Kidney epithelial cell (primary cell): Measurements from ENCODE around the gene CDH12. TPM values are rescaled to one million over a fixed set of nuclear protein-coding genes. Genes with fewer than 3 reads are reported as not detected.
"Not testable (repeated sequence)": the region's sequence is repeated elsewhere in the genome, so short reads cannot be mapped to it uniquely, and the experiment has no call there.

Source experiments
- DNase-seq: peaks from one replicate; pipeline ENCODE4 v3.0.0-alpha.2; 2010; ENCODE audit warnings: low read depth
- H3K27me3 ChIP-seq: 2 replicates; pipeline ENCODE4 v1.6.0; 2011; ENCODE audit warnings: low read length; ENCODE audit not compliant: control insufficient read depth, insufficient read depth
- H3K36me3 ChIP-seq: 2 replicates; pipeline ENCODE4 v1.5.1; 2011; ENCODE audit warnings: low read length; ENCODE audit not compliant: control insufficient read depth, insufficient read depth
- H3K4me3 ChIP-seq: 2 replicates; pipeline ENCODE4 v1.5.1; 2011; ENCODE audit warnings: low read depth, mild to moderate bottlenecking, control low read depth, low read length
- total RNA-seq: library from RNA; depleted of rRNA; stranded (reverse); fragments of >200 nt; gene quantifications from 2 replicates; pipeline ENCODE4 v1.2.3, GENCODE V29; 2015
- TF ChIP-seq, protein P1 (sequence below): IDR thresholded peaks from 2 replicates; pipeline ENCODE4 v1.5.1; 2011; ENCODE audit warnings: mild to moderate bottlenecking, moderate library complexity, low read length, control low read depth, inconsistent platforms; ENCODE audit not compliant: insufficient read depth, poor library complexity, severe bottlenecking

Gene CDH12
- total RNA-seq, 1 donor from 2014 or later: not detected

DNA sequence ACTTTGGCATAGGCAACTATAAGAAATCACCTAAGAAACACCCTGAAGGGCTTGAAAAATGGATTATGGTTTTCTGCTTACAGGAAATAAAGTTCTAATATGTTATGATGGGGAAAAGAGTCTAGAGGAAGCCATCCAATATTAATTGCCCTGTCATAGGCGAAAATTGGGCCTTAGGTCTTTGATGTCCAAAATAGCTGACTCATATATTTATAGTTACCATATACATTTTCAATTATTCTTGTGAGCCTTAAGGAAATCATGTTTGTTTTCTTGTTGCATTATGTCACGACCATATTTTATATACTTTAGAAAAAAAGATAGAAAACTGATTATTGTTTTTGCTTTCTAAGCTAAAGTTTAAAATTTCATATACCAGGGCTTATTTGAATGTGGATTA, 509.1 kb downstream of the CDH12 start:
- TF ChIP-seq, protein P1, sequence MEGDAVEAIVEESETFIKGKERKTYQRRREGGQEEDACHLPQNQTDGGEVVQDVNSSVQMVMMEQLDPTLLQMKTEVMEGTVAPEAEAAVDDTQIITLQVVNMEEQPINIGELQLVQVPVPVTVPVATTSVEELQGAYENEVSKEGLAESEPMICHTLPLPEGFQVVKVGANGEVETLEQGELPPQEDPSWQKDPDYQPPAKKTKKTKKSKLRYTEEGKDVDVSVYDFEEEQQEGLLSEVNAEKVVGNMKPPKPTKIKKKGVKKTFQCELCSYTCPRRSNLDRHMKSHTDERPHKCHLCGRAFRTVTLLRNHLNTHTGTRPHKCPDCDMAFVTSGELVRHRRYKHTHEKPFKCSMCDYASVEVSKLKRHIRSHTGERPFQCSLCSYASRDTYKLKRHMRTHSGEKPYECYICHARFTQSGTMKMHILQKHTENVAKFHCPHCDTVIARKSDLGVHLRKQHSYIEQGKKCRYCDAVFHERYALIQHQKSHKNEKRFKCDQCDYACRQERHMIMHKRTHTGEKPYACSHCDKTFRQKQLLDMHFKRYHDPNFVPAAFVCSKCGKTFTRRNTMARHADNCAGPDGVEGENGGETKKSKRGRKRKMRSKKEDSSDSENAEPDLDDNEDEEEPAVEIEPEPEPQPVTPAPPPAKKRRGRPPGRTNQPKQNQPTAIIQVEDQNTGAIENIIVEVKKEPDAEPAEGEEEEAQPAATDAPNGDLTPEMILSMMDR: no peak
- DNase-seq: no peak
- no peaks in the 10 kb centered on the region for H3K27me3 ChIP-seq
- H3K36me3 ChIP-seq: no peaks in the 10 kb centered on the region
- no peak overlapping the region for H3K4me3 ChIP-seq

DNA sequence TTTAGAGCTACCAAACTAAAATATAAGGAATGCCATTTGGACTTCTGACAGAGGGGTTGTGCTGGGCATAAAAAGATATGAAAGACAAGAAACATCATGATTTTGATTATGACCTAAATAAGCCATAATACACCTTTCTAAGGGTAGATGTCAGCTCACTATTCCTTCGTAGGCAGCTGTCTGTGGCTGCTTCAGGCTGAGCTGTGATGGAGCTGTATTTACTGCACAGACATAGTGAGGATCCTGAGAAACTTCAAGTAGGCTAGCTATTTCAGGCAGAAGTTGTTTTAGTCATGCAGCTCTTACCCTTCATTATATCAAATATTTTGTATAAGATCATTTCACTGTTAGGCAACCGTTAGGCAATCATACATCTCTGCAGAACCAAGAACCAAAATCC, 511.7 kb downstream of the CDH12 start:
- Histone ChIP-seq H3K4me3 (no peak overlapping the region), H3K36me3 (no peaks in the 10 kb centered on the region), H3K27me3 (no peaks in the 10 kb centered on the region)
- TF ChIP-seq, protein P1: no peak
- DNase-seq: no peak

DNA sequence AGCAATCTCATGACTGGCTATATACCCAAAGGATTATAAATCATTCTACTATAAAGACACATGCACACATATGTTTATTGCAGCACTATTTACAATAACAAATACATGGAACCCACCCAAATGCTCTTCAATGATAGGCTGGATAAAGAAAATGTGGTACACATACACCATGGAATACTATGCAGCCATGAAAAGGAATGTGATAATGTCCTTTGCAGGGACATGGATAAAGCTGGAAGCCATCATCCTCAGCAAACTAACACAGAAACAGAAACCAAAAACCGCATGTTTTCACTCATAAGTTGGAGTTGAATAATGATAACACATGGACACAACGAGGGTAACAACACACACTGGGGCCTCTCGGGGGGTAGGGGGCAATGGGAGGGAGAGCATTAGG, 520.2 kb downstream of the CDH12 start:
- not testable (repeated sequence) for H3K4me3 ChIP-seq, DNase-seq, H3K36me3 ChIP-seq, H3K27me3 ChIP-seq

DNA sequence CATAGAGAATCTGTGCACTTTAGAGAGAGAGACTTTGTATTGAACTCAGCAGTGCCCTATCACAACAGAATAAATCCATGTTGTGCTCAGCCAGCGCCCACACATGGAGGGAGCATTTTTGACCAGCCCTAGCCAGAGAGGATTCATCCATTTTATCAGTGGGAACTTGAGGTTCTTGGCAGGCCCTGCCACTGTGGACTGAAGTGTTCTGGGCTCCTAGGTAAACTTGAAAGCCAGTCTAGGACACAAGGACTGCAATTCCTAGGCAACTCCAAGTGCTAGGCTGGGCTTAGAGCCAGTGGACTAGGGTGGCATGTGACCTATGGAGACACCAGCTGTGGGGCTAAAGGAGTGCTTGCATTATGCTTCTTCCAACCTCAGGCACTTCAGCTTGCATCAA, 523.5 kb downstream of the CDH12 start:
- TF ChIP-seq, protein P1: no peak
- no peaks in the 10 kb centered on the region for H3K27me3 ChIP-seq
- DNase-seq: no peak

DNA sequence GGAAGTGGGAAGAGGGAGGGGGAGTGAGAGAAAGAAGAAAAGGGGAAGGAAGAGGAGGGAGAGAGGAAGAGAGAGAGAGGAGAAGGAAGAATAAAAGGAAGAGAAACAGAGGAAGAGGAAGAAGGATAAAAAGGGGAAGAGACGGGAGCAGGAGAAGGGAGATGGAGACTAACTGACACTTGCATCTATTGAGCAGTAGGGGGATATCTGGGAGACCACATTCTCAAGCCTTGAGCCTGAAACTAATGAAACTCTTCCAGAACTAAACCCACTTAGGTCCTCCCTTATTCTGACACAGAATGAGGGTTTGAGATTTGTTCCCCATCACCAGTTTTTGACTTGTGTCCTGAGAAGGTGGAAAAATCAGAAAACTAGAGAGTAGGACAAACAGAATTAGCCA, 533.3 kb downstream of the CDH12 start:
- H3K27me3 ChIP-seq: no peaks in the 10 kb centered on the region
- TF ChIP-seq, protein P1: no peak
- no peak for DNase-seq
- no peaks in the 10 kb centered on the region for H3K36me3 ChIP-seq
- H3K4me3 ChIP-seq: no peak overlapping the region

More for the DNA sequence above, 523.5 kb downstream of the CDH12 start:
- H3K4me3 ChIP-seq: no peak overlapping the region
- no peaks in the 10 kb centered on the region for H3K36me3 ChIP-seq

DNA sequence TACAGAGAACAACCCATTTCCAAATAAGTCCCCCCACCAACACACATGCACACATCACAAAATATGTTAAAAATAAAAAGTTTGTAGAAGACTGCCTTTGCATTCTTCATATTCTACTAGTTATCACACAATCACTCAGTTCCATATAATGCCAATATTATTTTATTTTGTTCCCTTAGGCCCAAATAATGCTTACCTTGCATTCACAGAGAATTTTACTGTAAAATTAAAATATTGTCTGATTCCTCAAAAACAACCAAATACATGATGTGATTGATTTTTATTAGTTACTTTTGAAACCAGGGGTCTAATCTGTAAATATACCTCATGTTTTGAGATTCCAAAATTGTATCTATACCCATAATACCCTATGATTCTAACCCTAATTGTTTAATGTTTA, 536.9 kb downstream of the CDH12 start:
- Histone ChIP-seq H3K27me3 (no peaks in the 10 kb centered on the region), H3K4me3 (no peak overlapping the region), H3K36me3 (no peaks in the 10 kb centered on the region)
- TF ChIP-seq, protein P1: no peak
- DNase-seq: no peak

DNA sequence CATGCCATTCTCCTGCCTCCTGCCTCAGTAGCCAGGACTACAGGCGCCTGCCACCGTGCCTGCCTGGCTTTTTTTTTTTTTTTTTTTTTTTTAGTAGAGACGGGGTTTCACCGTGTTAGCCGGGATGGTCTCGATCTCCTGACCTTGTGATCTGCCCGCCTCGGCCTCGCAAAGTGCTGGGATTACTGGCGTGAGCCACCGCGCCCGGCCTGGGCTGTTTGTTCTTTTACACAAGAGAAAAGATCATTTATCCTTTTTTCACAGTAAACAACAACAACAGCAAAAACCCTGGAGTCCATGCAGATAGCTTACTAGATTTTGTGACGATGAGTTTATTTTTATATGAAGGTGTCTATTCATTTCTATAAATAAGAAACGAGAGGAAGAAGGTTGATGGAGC, 538.1 kb downstream of the CDH12 start:
- H3K36me3 ChIP-seq, H3K4me3 ChIP-seq, DNase-seq, H3K27me3 ChIP-seq: not testable (repeated sequence)
